SK-N-SH treated with all-trans-retinoic acid at 6 μM for 48 hours (cell line): ENCODE data around the gene OSCP1.
"Not testable (repeated sequence)": the region's sequence is repeated elsewhere in the genome, so short reads cannot be mapped to it uniquely, and the experiment has no call there.

ENCODE experiments used
- ATAC-seq: fragments of 200-7000 bp; cut with Tn5 transposase; 3 replicates; pipeline ENCODE4 v1.9.1; 2020; ENCODE audit warnings: mild to moderate bottlenecking, moderate library complexity
- ARNTL ChIP-seq: fragments of 450-650 bp; formaldehyde crosslinking; IDR thresholded peaks from 2 replicates; pipeline ENCODE4 v1.5.0; 2020; ENCODE audit warnings: low read depth, mild to moderate bottlenecking, moderate library complexity, borderline replicate concordance
- BACH2 ChIP-seq: fragments of 250-450 bp; sonication (Bioruptor Pico); IDR thresholded peaks from 2 replicates; pipeline ENCODE4 v1.9.0; 2021; ENCODE audit warnings: mild to moderate bottlenecking, borderline replicate concordance
- CSDC2 ChIP-seq: fragments of 250-450 bp; sonication (Bioruptor Pico); IDR thresholded peaks from 2 replicates; pipeline ENCODE4 v1.5.0; 2020; ENCODE audit warnings: mild to moderate bottlenecking, moderate library complexity
- ESRRG ChIP-seq: fragments of 250-450 bp; sonication (Bioruptor Pico); IDR thresholded peaks from 2 replicates; pipeline ENCODE4 v1.6.1; 2021; ENCODE audit warnings: mild to moderate bottlenecking
- GLIS3 ChIP-seq: fragments of 250-450 bp; sonication (Bioruptor Pico); IDR thresholded peaks from 2 replicates; pipeline ENCODE4 v1.5.0; 2020; ENCODE audit warnings: mild to moderate bottlenecking, moderate library complexity
- ISL1 ChIP-seq: fragments of 250-450 bp; sonication (Bioruptor Pico); IDR thresholded peaks from 2 replicates; pipeline ENCODE4 v2.1.2; 2022; ENCODE audit warnings: mild to moderate bottlenecking, moderate library complexity
- OSR1 ChIP-seq: fragments of 250-450 bp; sonication (Bioruptor Pico); IDR thresholded peaks from 2 replicates; pipeline ENCODE4 v1.8.0; 2022; ENCODE audit warnings: moderate library complexity, mild to moderate bottlenecking, inconsistent platforms
- PPARA ChIP-seq: fragments of 250-450 bp; sonication (Bioruptor Pico); IDR thresholded peaks from 2 replicates; pipeline ENCODE4 v1.5.0; 2020; ENCODE audit warnings: mild to moderate bottlenecking, borderline replicate concordance
- SNAI2 ChIP-seq: fragments of 250-450 bp; sonication (Bioruptor Pico); IDR thresholded peaks from 2 replicates; pipeline ENCODE4 v1.5.0; 2020; ENCODE audit warnings: mild to moderate bottlenecking, moderate library complexity
- TCF4 ChIP-seq: fragments of 250-450 bp; sonication (Bioruptor Pico); IDR thresholded peaks from 2 replicates; pipeline ENCODE4 v1.8.0; 2021; ENCODE audit warnings: mild to moderate bottlenecking, moderate library complexity, borderline replicate concordance
- TOX ChIP-seq: fragments of 250-450 bp; sonication (Bioruptor Pico); IDR thresholded peaks from 2 replicates; pipeline ENCODE4 v1.8.0; 2021; ENCODE audit warnings: mild to moderate bottlenecking, moderate library complexity, borderline replicate concordance
- ZC3H10 ChIP-seq: fragments of 250-450 bp; sonication (Bioruptor Pico); IDR thresholded peaks from 2 replicates; pipeline ENCODE4 v1.5.1; 2021; ENCODE audit warnings: mild to moderate bottlenecking, moderate library complexity
- ZFP3 ChIP-seq: fragments of 250-450 bp; sonication (Bioruptor Pico); IDR thresholded peaks from 2 replicates; pipeline ENCODE4 v1.5.0; 2020; ENCODE audit warnings: mild to moderate bottlenecking, moderate library complexity
- ZFP30 ChIP-seq: fragments of 450-650 bp; formaldehyde crosslinking; IDR thresholded peaks from 2 replicates; pipeline ENCODE4 v1.5.0; 2022; ENCODE audit warnings: mild to moderate bottlenecking, moderate library complexity
- ZNF565 ChIP-seq: fragments of 450-650 bp; formaldehyde crosslinking; conservative IDR thresholded peaks from 2 replicates; pipeline ENCODE4 v1.5.0; 2020; ENCODE audit warnings: low read depth, mild to moderate bottlenecking, moderate library complexity
- ZNF70 ChIP-seq: fragments of 450-650 bp; formaldehyde crosslinking; IDR thresholded peaks from 2 replicates; pipeline ENCODE4 v1.5.0; 2020; ENCODE audit warnings: mild to moderate bottlenecking, moderate library complexity
- ZNF8 ChIP-seq: fragments of 450-650 bp; formaldehyde crosslinking; IDR thresholded peaks from 2 replicates; pipeline ENCODE4 v1.5.0; 2020; ENCODE audit warnings: mild to moderate bottlenecking, moderate library complexity
- TF ChIP-seq, protein P1 (sequence below): fragments of 250-450 bp; sonication (Bioruptor Pico); IDR thresholded peaks from 2 replicates; pipeline ENCODE4 v1.8.0; 2020; ENCODE audit warnings: mild to moderate bottlenecking, moderate library complexity, borderline replicate concordance
- TF ChIP-seq, protein P2 (sequence below): fragments of 250-450 bp; sonication (Bioruptor Pico); IDR thresholded peaks from 2 replicates; pipeline ENCODE4 v1.8.0; 2021; ENCODE audit warnings: low read depth, mild to moderate bottlenecking, moderate library complexity, borderline replicate concordance
- TF ChIP-seq, protein P3 (sequence below): fragments of 250-450 bp; sonication (Bioruptor Pico); IDR thresholded peaks from 2 replicates; pipeline ENCODE4 v1.5.1; 2021; ENCODE audit warnings: mild to moderate bottlenecking, moderate library complexity
- TF ChIP-seq, protein P4 (sequence below): fragments of 250-450 bp; sonication (Bioruptor Pico); IDR thresholded peaks from 2 replicates; pipeline ENCODE4 v1.5.0; 2020; ENCODE audit warnings: mild to moderate bottlenecking, moderate library complexity

The OSCP1 gene

DNA sequence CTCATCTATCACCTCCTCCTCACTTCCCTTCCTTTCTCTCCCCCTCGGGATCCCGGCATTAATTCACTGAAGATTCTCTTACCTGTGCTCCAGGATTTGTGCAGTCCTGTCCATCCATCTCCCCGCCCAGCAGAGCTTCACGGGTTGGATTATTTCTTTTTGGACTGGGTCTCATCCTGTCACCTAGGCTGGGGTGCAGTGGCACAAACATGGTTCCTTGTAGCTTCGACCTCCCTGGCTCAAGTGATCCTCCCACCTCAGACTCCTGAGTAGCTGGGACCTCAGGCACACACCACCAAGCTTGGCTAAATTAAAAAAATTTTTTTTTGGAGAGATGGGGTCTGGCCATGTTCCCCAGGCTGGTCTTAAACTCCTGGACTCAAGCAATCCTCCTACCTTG, 44.7 kb upstream of the OSCP1 start:
- ATAC-seq, result no peak

GRCh38 chr1:36493524-36493923, 43.3 kb upstream of the OSCP1 start:
- TF ChIP-seq PPARA (CRISPR knock-in tag), result no peak
- TF ChIP-seq BACH2 (CRISPR knock-in tag), result no peak
- no peak for TF ChIP-seq TCF4 (CRISPR knock-in tag)
- TF ChIP-seq, protein P1, sequence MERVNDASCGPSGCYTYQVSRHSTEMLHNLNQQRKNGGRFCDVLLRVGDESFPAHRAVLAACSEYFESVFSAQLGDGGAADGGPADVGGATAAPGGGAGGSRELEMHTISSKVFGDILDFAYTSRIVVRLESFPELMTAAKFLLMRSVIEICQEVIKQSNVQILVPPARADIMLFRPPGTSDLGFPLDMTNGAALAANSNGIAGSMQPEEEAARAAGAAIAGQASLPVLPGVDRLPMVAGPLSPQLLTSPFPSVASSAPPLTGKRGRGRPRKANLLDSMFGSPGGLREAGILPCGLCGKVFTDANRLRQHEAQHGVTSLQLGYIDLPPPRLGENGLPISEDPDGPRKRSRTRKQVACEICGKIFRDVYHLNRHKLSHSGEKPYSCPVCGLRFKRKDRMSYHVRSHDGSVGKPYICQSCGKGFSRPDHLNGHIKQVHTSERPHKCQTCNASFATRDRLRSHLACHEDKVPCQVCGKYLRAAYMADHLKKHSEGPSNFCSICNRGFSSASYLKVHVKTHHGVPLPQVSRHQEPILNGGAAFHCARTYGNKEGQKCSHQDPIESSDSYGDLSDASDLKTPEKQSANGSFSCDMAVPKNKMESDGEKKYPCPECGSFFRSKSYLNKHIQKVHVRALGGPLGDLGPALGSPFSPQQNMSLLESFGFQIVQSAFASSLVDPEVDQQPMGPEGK (CRISPR knock-in tag), result no peak
- TF ChIP-seq, protein P2, sequence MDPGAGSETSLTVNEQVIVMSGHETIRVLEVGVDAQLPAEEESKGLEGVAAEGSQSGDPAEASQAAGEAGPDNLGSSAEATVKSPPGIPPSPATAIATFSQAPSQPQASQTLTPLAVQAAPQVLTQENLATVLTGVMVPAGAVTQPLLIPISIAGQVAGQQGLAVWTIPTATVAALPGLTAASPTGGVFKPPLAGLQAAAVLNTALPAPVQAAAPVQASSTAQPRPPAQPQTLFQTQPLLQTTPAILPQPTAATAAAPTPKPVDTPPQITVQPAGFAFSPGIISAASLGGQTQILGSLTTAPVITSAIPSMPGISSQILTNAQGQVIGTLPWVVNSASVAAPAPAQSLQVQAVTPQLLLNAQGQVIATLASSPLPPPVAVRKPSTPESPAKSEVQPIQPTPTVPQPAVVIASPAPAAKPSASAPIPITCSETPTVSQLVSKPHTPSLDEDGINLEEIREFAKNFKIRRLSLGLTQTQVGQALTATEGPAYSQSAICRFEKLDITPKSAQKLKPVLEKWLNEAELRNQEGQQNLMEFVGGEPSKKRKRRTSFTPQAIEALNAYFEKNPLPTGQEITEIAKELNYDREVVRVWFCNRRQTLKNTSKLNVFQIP (CRISPR knock-in tag), result no peak
- TF ChIP-seq ISL1 (CRISPR knock-in tag), result no peak
- TF ChIP-seq SNAI2 (CRISPR knock-in tag), result no peak
- TF ChIP-seq ZNF8, result no peak
- TF ChIP-seq ZC3H10 (CRISPR knock-in tag), result no peak
- no peak for TF ChIP-seq ZNF565 (CRISPR knock-in tag)

More for the DNA sequence above, 44.7 kb upstream of the OSCP1 start:
- TF ChIP-seq BACH2 (CRISPR knock-in tag) (no peak), CSDC2 (CRISPR knock-in tag) (no peak), OSR1 (no peak), ZC3H10 (CRISPR knock-in tag) (no peak), ZFP30 (no peak), ZNF70 (CRISPR knock-in tag) (no peak), GLIS3 (CRISPR knock-in tag) (no peak), ARNTL (CRISPR knock-in tag) (no peak), TCF4 (CRISPR knock-in tag) (no peak), ESRRG (no peak), ZFP3 (CRISPR knock-in tag) (no peak), SNAI2 (CRISPR knock-in tag) (no peak), ISL1 (CRISPR knock-in tag) (no peak), ZNF8 (no peak), TOX (CRISPR knock-in tag) (no peak)
- TF ChIP-seq, protein P3, sequence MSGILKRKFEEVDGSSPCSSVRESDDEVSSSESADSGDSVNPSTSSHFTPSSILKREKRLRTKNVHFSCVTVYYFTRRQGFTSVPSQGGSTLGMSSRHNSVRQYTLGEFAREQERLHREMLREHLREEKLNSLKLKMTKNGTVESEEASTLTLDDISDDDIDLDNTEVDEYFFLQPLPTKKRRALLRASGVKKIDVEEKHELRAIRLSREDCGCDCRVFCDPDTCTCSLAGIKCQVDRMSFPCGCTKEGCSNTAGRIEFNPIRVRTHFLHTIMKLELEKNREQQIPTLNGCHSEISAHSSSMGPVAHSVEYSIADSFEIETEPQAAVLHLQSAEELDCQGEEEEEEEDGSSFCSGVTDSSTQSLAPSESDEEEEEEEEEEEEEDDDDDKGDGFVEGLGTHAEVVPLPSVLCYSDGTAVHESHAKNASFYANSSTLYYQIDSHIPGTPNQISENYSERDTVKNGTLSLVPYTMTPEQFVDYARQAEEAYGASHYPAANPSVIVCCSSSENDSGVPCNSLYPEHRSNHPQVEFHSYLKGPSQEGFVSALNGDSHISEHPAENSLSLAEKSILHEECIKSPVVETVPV (CRISPR knock-in tag), result no peak
- TF ChIP-seq, protein P4, sequence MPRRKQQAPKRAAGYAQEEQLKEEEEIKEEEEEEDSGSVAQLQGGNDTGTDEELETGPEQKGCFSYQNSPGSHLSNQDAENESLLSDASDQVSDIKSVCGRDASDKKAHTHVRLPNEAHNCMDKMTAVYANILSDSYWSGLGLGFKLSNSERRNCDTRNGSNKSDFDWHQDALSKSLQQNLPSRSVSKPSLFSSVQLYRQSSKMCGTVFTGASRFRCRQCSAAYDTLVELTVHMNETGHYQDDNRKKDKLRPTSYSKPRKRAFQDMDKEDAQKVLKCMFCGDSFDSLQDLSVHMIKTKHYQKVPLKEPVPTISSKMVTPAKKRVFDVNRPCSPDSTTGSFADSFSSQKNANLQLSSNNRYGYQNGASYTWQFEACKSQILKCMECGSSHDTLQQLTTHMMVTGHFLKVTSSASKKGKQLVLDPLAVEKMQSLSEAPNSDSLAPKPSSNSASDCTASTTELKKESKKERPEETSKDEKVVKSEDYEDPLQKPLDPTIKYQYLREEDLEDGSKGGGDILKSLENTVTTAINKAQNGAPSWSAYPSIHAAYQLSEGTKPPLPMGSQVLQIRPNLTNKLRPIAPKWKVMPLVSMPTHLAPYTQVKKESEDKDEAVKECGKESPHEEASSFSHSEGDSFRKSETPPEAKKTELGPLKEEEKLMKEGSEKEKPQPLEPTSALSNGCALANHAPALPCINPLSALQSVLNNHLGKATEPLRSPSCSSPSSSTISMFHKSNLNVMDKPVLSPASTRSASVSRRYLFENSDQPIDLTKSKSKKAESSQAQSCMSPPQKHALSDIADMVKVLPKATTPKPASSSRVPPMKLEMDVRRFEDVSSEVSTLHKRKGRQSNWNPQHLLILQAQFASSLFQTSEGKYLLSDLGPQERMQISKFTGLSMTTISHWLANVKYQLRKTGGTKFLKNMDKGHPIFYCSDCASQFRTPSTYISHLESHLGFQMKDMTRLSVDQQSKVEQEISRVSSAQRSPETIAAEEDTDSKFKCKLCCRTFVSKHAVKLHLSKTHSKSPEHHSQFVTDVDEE (CRISPR knock-in tag), result no peak
- TF ChIP-seq, protein P1 (CRISPR knock-in tag), result no peak

GRCh38 chr1:36492491-36492890, 42.2 kb upstream of the OSCP1 start:
- no peak for ATAC-seq

More at GRCh38 chr1:36493524-36493923, 43.3 kb upstream of the OSCP1 start:
- no peak for ATAC-seq

DNA sequence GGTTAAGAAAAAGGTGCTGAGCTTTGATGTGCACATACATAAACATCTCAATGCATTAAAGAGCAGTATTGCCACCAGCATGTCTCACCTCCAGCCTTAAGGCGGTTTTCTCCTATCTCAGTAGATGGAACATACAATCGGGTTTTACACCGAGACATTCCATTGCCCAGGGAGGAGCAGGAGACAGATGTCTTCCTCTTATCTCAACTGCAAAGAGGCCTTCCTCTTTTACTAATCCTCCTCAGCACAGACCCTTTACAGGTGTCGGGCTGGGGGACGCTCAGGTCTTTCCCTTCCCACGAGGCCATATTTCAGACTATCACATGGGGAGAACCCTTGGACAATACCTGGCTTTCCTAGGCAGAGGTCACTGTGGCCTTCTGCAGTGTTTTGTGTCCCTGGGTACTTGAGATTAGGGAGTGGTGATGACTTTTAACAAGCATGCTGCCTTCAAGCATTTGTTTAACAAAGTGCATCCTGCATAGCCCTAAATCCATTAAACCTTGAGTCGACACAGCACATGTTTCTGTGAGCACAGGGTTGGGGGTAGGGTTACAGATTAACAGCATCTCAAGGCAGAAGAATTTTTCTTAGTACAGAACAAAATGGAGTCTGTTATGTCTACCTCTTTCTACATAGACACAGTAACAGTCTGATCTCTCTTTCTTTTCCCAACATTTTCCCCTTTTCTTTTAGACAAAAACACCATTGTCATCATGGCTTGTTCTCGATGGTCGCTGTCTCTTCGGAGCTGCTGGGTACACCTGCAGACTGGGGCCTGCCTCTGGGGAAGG, 39.2 kb upstream of the OSCP1 start:
- ATAC-seq, result not testable (repeated sequence)

More at GRCh38 chr1:36492491-36492890, 42.2 kb upstream of the OSCP1 start:
- TF ChIP-seq, protein P1 (CRISPR knock-in tag), result no peak
- TF ChIP-seq ZC3H10 (CRISPR knock-in tag), result no peak
- TF ChIP-seq ISL1 (CRISPR knock-in tag), result no peak
